Measurements from ENCODE around the gene ATXN8OS.
"Not testable (repeated sequence)": the region's sequence is repeated elsewhere in the genome, so short reads cannot be mapped to it uniquely, and the experiment has no call there.

ATXN8OS gene

DNA sequence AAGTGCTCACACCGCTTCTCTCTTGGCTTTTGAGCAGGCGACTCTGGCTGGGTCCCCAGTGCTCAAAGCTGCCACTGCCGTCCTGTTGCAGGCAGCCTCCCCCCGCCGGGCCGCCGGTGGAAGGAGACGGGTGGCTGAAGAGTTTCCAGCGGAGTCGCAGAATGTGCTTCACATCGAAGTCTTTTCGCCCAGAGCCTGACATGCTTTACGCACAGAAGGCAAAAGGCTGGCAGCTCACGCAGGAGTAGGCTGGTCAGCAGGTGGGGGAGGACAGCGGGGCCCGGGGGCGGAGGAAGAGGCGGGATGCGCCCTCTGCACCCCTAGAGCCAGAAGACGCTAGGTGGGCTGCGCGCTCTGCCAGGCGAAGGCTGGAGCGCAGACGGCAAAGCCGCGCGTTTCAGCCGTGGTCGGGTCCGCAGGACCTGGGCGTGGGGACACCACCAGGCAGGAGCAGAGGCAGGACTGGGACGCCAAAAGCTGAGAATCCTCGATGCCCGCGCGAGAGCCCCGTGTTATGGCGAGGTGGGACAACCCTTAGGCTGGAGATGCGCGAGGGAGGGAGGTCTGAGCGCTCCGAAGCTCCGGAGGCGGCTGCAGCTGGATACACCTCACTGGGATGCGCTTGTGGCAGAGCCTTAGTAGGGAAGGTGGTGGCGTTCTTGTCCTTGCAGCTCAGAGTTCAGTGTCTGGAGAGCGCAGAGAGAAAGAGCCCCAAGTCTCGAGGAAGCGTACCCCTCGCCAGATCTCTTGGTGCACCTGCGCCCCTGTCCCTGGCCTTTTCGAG lies at the start of gene ATXN8OS:
ATXN8OS (plus strand) TSS at position 329 of the 784 bp plus-strand sequence.
- DNase-seq = no peak

DNA sequence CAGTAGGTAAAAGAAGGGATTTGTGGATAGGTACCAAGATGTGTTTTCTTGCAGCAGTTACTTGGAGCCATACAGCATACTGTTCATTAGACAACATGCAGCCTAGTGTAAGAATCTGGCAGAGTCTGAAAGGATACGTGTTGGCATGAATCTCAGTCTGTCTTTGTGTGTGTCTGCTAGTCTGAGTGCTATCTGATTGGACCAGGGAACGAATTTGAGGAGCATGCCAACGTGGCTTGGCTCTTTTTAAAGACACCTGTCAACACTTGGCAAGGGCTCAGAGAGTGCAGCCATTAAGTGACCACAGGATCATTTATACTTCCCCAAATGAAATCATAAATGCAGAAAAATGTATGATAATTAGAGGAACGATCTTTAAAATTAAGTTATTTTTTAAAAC lies 27.6 kb upstream of the ATXN8OS start:
- no peak for DNase-seq

DNA sequence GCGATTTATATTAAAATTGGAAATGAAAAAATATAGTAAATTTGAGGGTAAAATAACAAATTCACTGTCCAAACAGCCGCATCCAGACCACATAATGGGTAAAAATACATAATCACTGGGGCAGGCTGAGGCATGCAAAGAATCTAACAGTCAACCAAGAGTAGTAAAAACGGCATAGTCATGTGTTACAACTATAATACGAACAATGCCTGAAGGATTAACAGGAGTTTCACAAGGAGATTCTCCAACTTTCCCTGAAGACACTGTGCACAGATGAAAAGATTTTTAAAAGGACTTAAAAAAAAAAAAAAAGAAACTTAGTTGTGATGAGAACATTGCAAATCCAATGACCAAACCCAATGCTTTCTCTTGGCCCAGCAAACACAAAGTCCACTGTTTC lies 20.4 kb upstream of the ATXN8OS start:
- DNase-seq = no peak

DNA sequence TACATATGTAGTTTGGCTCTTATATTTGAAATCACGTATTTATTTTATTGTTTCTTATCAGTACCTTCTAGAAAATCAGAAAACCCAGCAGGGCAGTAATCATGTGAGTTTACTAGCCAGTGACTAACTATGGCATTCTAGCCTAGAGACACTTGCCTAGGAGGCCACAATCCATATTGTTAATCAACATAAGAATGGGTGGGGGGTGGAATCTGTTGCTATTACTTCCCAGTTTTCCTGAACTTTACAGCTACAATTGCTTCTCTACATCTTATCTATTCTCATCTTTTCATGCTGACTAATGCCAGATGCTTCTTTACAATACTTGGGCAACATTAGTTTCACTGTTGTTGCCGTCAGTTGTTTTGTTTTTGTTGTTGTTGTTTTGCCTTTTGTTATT lies 18.7 kb upstream of the ATXN8OS start:
- DNase-seq = no peak

DNA sequence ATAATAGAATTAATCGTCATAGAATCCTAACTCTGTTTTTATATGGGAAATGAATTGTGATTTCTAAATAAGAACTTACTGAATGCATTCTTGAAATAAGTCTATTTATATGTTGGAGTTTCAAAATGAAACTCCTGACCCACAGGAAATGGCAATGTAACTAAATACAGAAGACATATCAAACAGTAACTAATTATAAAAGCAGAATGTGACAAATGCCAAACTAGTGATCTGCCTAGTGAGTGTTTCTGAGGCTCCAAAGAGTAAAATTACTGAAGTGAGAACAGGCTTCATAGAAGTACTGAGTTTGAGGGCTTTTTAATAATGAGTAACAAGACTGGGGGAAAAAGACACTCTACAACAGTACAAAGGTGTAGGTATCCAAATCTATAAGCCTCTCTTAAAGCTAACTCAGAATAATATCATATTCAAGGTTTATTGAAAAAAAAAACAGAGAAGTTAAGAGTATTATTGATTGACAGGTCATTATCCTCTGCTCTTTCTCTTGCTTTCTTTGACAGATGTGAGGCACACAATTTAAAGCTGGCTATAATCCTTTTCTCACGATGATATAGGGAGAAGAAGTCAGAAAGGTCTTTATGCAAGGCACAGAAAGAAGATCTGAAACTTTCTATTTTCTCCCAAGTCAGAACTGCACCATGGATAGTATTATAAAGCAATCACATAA lies 17.4 kb upstream of the ATXN8OS start:
- DNase-seq = no peak

DNA sequence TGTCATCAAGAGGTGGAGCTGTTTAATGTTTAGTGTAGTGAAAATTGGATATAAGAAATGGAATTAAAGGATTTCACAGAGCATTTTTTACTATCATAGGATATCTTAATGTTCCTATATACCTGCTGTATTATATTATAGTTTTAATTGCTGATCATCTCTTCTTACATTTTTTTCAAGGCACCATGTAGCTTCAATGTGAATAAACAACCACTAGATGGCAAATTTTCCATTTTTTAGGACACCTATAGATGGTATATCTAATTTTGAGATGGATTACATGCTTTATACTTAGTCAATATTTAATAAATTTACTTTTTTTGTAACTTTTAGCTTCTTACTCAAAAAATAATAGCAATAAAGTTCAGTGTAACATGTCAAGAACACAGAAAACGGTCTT lies 9.0 kb upstream of the ATXN8OS start:
- DNase-seq = no peak

DNA sequence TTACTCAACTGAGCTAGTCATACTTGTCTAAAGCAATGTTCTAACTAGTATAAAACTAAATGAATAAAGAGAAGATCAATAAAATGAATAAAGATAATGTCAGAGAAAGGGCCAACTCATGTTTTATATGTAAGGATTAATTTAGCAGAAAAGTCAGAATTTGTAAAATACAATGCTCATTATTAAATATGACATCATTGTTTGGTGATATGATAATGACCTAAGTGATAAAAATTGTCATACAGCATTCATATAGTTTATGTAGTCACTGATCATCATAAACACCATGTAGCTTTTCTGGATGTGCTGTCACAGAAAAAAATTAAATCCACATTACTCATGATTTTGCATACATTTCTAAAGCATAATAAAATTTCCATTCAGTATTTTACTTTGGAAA lies 3.1 kb upstream of the ATXN8OS start:
- no peak for DNase-seq

DNA sequence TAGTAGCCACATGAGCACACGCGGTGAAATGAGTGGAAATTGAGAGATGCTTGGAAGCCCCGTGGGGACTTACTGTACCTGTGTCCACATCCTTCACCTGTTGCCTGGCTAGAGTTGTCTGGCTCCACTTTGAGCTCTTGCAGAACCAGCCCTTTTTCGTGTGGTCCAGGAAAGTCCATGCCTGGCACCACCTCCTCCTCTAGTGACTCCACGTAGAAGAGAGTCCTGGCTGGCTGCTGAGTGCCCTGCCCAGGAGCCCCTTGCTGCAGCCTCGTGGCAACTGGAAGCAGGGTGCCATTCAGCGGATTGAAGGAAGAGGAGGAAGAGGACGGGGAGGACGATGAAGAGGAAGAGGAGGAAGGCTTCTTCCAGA lies 515 bp upstream of the ATXN8OS start:
- no peak for DNase-seq

DNA sequence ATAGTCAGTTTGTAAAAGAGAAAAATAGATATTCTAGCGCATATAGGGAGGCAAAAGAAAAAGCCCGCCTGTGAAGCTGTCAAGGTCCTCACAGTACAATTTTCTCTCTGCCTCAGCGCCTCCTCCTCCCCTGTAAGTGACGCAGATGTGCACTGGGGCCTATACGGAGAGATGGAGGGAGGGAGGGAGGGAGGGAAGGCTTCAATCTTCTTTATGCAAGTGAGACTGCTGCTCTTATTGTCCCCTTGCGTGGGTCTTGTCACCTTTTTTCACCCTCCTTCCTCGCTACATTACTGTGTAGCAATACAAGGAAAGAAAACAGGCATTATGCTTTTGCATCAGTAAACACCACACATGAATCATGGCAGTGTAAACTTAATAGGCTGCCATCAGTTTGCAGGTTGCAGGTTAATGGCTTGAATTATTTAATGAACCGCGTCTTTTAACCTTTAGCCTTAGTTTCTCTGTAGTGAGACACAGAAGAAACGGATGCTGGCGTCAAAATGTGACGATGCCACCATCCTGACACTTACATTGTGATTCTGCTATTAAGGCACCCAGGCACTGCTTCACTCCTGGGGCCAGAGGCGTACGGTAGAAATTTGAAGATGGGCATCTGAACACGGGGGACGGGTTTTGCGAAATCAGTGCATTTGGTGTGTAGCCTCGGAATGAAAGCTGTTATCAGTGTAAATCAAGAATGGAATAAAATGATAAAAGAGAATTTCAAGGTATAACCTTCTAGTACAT lies 905 bp downstream of the ATXN8OS start, which contains the start of gene KLHL1:
KLHL1 (minus strand) TSS at position 97 of the 750 bp plus-strand sequence. CDS start 753 bp downstream, outside the sequence.
- DNase-seq = no peak

DNA sequence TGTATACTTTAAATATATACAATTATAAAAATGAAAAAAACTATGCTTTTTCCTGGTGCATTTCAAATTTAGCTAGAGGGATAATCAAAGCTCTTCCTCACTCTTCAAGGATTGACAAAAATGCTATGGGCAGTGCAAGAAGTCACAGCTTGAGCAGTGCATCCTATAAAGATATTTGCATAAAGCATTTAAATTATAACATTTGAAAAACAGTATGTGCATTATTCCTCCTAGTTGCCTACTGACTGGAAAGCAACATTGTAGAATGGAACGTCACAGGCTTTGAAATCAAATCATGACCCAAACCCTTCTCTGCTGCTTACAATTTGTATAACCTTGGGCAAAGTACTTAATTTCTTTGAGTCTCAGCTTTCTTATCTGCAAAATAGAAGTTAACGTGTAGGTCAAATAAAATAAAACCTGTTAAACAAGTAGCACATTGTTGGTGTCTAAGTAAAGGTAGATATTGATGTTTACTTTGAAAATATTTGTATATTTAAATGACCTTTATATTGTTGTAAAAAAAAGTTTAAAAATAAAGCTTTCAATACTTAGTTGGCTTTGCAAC lies 9.8 kb downstream of the ATXN8OS start:
- DNase-seq = no peak

DNA sequence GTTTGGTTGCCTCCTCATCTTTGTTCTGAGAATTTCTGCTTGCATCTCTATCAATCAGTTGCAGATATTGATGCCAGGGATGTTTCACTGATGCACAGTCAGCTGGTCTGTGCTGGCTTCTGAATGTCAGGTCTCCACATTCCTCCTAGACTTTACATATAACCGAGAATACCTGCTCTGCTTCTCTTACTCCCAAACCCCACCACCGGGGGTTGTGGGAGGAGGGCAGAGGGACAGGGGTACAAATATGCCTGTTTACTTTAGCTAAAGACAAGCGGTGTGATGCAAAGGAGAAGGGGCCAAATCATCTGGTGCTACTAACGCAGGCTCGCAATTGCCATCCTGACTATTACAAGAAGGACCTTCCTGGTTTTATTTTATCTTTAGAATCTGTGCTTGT lies 18.1 kb downstream of the ATXN8OS start:
- no peak for DNase-seq

DNA sequence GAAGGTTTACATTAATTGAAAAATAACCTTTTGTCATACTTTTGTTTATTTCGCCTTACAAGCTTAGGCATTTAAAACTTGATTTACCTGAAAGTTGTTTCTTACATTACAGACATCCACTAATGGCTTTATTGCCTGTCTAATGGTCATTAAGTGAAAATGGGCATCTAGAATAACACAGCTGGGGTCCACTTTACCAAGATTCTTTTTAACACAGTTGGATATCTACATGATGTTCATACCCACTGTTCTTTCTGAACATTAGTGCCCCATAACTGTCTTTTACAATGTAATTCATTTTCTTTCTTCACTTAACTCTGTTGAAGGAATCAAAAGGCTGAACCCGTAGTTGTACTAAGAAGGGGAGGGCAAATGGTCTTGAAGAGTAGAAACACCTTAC lies 20.5 kb downstream of the ATXN8OS start:
- no peak for DNase-seq

DNA sequence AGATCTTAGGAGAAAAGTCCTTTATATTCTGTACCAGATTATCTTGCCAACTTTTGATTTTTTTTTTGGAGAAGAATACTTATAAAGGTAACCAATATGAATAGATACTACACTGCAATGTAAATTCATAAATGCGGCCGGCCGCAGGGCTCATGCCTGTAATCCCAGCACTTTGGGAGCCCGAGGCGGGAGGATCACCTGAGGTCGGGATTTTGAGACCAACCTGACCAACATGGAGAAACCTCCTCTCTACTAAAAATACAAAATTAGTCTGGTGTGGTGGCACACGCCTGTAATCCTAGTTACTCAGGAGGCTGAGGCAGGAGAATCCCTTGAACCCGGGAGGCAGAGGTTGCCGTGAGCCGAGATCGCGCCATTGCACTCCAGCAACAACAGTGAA lies 35.0 kb downstream of the ATXN8OS start:
- not testable (repeated sequence) for DNase-seq

DNA sequence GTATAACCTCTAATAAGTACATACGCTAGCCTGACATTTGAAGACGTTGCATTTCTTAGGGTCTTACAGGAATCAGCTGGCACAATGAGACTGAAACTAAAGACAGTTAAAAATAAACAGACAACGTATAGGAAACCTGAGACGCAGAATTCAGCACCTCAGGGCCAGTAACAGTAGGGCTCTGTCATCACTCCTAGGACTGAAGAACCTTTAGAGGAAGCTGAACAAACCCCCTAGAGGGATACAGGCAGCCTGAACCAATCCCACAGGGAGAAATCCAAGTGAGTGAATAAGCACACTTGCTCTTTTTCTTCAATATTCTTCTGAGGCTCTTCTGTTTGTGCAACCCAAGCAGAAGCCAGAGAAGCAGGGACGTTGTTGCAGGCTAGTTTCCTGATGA lies 54.5 kb downstream of the ATXN8OS start:
- DNase-seq = no peak

DNA sequence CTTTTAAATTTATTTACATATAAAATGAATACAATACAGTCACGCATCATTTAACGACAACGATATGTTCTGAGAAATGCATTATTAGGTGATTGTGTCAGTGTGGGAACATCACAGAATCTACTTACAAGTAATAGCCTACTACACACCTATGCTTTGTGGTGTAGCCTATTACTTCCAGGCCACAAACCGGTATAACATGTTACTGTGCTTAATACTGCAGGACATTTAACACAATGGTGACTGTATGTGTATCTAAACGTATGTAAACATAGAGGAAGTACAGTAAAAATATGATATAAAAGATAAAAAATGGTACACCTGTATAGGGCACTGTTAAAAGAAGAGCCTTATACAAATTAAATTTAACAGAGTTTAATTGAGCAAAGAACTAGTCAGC lies 63.1 kb downstream of the ATXN8OS start:
- no peak for DNase-seq

DNA sequence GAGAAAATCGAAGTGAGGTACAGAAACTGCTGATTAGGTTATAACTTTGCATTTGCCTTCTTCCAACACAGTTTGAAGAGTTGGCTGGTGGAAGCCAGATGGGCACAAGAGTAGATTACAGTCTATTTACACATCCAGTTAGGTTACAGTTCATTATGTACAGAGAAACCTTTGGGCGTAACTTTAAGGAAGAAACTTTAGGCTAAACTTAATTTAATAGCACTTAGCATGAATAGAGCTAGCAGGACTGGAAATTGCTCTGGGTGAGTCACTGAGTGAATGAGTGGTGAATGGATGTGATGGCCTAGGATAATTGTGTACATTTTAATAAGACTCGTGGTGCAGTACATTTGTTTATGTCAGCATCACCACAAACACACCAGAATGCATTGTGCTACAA lies 63.5 kb downstream of the ATXN8OS start:
- no peak for DNase-seq

DNA sequence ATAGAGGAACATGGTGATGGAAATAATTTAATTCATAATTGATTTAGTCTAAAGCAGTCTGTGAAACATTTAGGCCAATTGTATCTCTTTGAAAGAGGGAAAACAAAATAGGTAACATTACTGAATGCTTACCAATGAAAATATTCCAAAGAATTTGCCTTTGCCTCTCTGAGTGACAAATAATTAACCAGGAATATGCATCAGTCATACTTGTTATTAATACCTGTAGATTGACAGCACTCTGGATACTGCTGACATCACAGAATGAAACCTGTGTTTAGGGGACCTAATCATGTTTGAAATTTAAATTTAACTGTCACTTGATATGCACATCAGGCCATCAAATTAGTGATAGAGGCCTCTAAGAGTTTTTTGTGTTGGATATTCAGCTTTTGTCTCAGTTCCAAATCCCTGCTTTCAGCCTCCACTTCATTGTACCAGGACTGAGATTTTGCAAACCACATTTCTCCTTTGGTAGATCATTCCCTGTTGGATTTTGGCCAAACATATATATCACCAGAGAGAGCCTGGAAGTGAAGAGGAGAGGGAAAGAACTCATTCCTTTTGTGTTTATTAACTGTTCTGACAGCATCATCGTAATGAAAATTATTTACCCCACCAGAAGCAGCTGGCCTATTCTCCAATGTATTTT lies 65.4 kb downstream of the ATXN8OS start:
- DNase-seq = no peak

DNA sequence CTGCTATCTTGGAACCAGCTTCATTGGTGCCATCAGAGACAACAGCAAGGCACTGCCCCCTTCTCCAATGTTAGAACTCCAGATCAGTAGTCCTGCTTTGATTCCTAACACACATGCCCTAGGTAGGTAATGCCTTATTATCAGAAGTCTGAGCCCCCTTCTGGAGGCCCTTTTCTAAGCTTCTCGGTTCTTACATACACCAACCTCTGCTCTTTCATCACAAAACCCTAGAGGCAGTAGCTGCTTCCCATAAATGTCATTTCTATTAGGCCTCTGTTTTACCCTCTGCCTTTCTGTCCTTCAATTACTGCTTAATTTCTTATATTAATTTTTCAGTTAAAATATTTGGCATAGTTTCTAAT lies 66.0 kb downstream of the ATXN8OS start:
- DNase-seq = no peak

DNA sequence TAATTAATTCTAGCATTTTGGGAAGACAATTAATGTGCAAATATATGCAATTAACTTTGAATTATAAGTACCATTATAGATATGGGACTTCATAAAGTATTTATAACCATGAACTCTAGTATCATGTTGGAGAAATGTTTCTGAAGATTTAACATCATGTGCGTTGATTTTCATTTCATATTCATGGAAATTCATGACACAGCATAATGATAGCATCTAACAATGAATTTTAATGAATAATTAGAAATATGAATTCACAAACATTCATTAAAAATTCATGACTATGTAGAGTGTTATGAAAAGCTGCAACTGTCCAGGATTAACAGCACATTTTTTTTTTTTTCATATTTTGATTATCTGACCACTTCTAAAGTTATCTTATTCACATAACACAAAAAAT lies 70.7 kb downstream of the ATXN8OS start:
- no peak for DNase-seq
